HFFc6 (cell line): ENCODE results near the gene INCA1. TPM values are rescaled to one million over a fixed set of nuclear protein-coding genes. Genes with fewer than 3 reads are reported as not detected.
"Not testable (repeated sequence)": the region's sequence is repeated elsewhere in the genome, so short reads cannot be mapped to it uniquely, and the experiment has no call there.

Source experiments
- DNase-seq: peaks from one replicate; pipeline ENCODE4 v3.0.0-alpha.2; 2018
- H3K27ac Mint-ChIP-seq: 2 replicates; pipeline ENCODE4 v1.8.0; 2020; ENCODE audit warnings: mild to moderate bottlenecking, mixed read lengths
- H3K27me3 Mint-ChIP-seq: 2 replicates; pipeline ENCODE4 v1.8.0; 2021; ENCODE audit warnings: mild to moderate bottlenecking, moderate library complexity, mixed read lengths; ENCODE audit not compliant: insufficient read depth
- H3K36me3 Mint-ChIP-seq: 2 replicates; pipeline ENCODE4 v1.8.0; 2021; ENCODE audit warnings: low read depth, mixed read lengths
- H3K4me1 Mint-ChIP-seq: 2 replicates; pipeline ENCODE4 v1.8.0; 2020; ENCODE audit warnings: low read depth, mixed read lengths
- H3K4me3 Mint-ChIP-seq: 2 replicates; pipeline ENCODE4 v1.8.0; 2020; ENCODE audit warnings: mild to moderate bottlenecking, moderate library complexity, mixed read lengths
- H3K9me3 Mint-ChIP-seq: 2 replicates; pipeline ENCODE4 v1.8.0; 2020; ENCODE audit warnings: mild to moderate bottlenecking, mixed read lengths
- CTCF ChIP-seq: fragments of 200-600 bp; sonication (generic); IDR thresholded peaks from 2 replicates; pipeline ENCODE4 v1.5.0; 2021; ENCODE audit warnings: antibody characterized with exemption, mild to moderate bottlenecking
- total RNA-seq, 6 experiments: library from RNA; stranded (reverse); fragmentation: NEBNext Ultra II Directional; extraction: Animal tissue kit (Norgen Biotek cat#: 25700); gene quantifications; 2 replicates in 1 of 6; 3 replicates in 5 of 6; pipeline ENCODE4 v1.2.3, GENCODE V29; 2021

INCA1 gene
- total RNA-seq, 6 experiments from 2014 or later, result 0.66 to 1.5 (median 1.0) TPM

- no peaks in the 10 kb centered on the region for H3K9me3 Mint-ChIP-seq
Measured at GRCh38 chr17:5031365-5032082, 34.2 kb upstream of the INCA1 start.

GRCh38 chr17:5030168-5030567 is 32.8 kb upstream of the INCA1 start:
- peaks cover 12% of the 10 kb centered on the region for H3K4me1 Mint-ChIP-seq
- H3K27ac Mint-ChIP-seq, H3K4me3 Mint-ChIP-seq, H3K36me3 Mint-ChIP-seq, H3K9me3 Mint-ChIP-seq, H3K27me3 Mint-ChIP-seq, DNase-seq: not testable (repeated sequence)

More at GRCh38 chr17:5031365-5032082, 34.2 kb upstream of the INCA1 start:
- H3K4me3 Mint-ChIP-seq, result peak overlapping the region; percentile 80
- H3K27ac Mint-ChIP-seq, result 0 out of 2 replicates have a peak overlapping the region, but pooled peaks have one; percentile 17
- peaks cover 6% of the 10 kb centered on the region for H3K4me1 Mint-ChIP-seq
- H3K27me3 Mint-ChIP-seq, result peaks cover 8% of the 10 kb centered on the region
- H3K36me3 Mint-ChIP-seq, result no peaks in the 10 kb centered on the region
- peak; percentile 60 for DNase-seq
- peak; percentile 88 for TF ChIP-seq CTCF

GRCh38 chr17:5027916-5028315 is 30.6 kb upstream of the INCA1 start:
- Mint-ChIP-seq H3K9me3 (no peaks in the 10 kb centered on the region), H3K27me3 (peaks cover 4% of the 10 kb centered on the region; the same call in 1 of the 2 replicates), H3K4me3 (no peak overlapping the region), H3K4me1 (peaks cover 12% of the 10 kb centered on the region), H3K36me3 (peaks cover 6% of the 10 kb centered on the region), H3K27ac (no peak overlapping the region)
- TF ChIP-seq CTCF, result no peak
- no peak for DNase-seq

- Mint-ChIP-seq H3K4me3 (no peak overlapping the region), H3K27me3 (peaks cover 4% of the 10 kb centered on the region; the same call in 1 of the 2 replicates), H3K9me3 (no peaks in the 10 kb centered on the region), H3K4me1 (peaks cover 12% of the 10 kb centered on the region), H3K27ac (no peak overlapping the region), H3K36me3 (peaks cover 6% of the 10 kb centered on the region)
- DNase-seq, result no peak
- no peak for TF ChIP-seq CTCF
Measured at GRCh38 chr17:5027299-5027698, 30.0 kb upstream of the INCA1 start.

GRCh38 chr17:5024604-5025003 is 27.3 kb upstream of the INCA1 start:
- no peak for DNase-seq
- no peak overlapping the region for H3K4me3 Mint-ChIP-seq
- no peak for TF ChIP-seq CTCF
- H3K36me3 Mint-ChIP-seq, result peaks cover 21% of the 10 kb centered on the region
- H3K9me3 Mint-ChIP-seq, result no peaks in the 10 kb centered on the region
- H3K27me3 Mint-ChIP-seq, result peaks cover 5% of the 10 kb centered on the region
- peaks cover 7% of the 10 kb centered on the region; the same call in 1 of the 2 replicates for H3K4me1 Mint-ChIP-seq
- H3K27ac Mint-ChIP-seq, result peak overlapping the region; percentile 18; the same call in 1 of the 2 replicates

- no peak for DNase-seq
- Mint-ChIP-seq H3K4me1 (peaks cover 7% of the 10 kb centered on the region; the same call in 1 of the 2 replicates), H3K4me3 (no peak overlapping the region), H3K36me3 (peaks cover 29% of the 10 kb centered on the region), H3K27me3 (peaks cover 6% of the 10 kb centered on the region), H3K27ac (no peak overlapping the region), H3K9me3 (no peaks in the 10 kb centered on the region)
- no peak for TF ChIP-seq CTCF
Measured at GRCh38 chr17:5023588-5024147, 26.3 kb upstream of the INCA1 start.
